Activated naive CD8-positive, alpha-beta T cell treated with anti-CD3 and anti-CD28 coated beads, Interleukin-2, amount 10 ng/mL, durations not matched to agents 7 days and 5 days (primary cell): ENCODE results near the gene SMOC1. TPM values are rescaled to one million over a fixed set of nuclear protein-coding genes. Genes with fewer than 3 reads are reported as not detected.

Experiments used
- ATAC-seq: fragments of 150-1000 bp; cut with Tn5 transposase; one replicate; pipeline ENCODE4 v1.10.0; 2021; ENCODE audit warnings: low read depth, moderate library complexity
- POLR2A ChIA-PET: fragments of 350-600 bp; sonication (Branson Sonifier 250); formaldehyde crosslinking; loops from one replicate; lab custom pipeline; 2021; ENCODE audit warnings: antibody characterized with exemption; lab: Charles Lee
- DNase-seq: peaks from one replicate; pipeline ENCODE4 v3.0.0; 2021
- H3K27ac Mint-ChIP-seq: one replicate; pipeline ENCODE4 v1.8.0; 2022; ENCODE audit warnings: mild to moderate bottlenecking, mixed read lengths
- H3K27me3 Mint-ChIP-seq: one replicate; pipeline ENCODE4 v1.8.0; 2022; ENCODE audit warnings: mild to moderate bottlenecking, moderate library complexity, mixed read lengths
- H3K36me3 Mint-ChIP-seq: one replicate; pipeline ENCODE4 v1.8.0; 2021; ENCODE audit warnings: mild to moderate bottlenecking, mixed read lengths
- H3K4me1 Mint-ChIP-seq: one replicate; pipeline ENCODE4 v1.8.0; 2021; ENCODE audit warnings: mixed read lengths
- H3K4me3 Mint-ChIP-seq: one replicate; pipeline ENCODE4 v1.8.0; 2022; ENCODE audit warnings: mild to moderate bottlenecking, moderate library complexity, mixed read lengths
- H3K9me3 Mint-ChIP-seq: one replicate; pipeline ENCODE4 v1.8.0; 2021; ENCODE audit warnings: mixed read lengths
- total RNA-seq, 2 experiments: library from RNA; stranded (reverse); gene quantifications; one replicate each; pipeline ENCODE4 v1.2.3, GENCODE V29; 2021

Gene SMOC1
- total RNA-seq, 2 experiments from 2014 or later = not detected

DNA sequence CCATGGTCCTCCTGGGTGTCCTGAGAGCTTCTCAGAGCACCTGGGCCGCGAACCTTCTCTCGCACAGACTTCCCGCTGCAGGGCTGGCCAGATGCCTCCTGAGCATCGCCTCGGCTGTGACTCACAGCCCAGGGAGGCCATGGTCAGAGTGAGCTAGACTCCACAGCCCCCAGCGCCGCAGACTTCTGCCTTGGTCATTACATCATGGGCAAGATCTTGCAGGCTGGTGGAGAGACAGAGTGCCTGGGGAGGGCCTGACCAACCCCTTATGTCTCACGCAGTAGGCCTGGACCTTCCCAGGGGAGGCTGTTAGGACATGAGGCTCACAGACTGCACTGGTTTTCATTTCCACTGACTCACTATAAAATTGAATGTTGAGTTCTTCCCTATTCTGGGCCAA is 41.8 kb downstream of the SMOC1 start:
- H3K4me1 Mint-ChIP-seq = no peaks in the 10 kb centered on the region
- ATAC-seq (no peak), DNase-seq (no peak)
- H3K4me3 Mint-ChIP-seq = no peak overlapping the region
- H3K27ac Mint-ChIP-seq = no peak overlapping the region
- peaks cover 26% of the 10 kb centered on the region for H3K27me3 Mint-ChIP-seq
- no peaks in the 10 kb centered on the region for H3K9me3 Mint-ChIP-seq
- POLR2A ChIA-PET = no interaction called here
- no peaks in the 10 kb centered on the region for H3K36me3 Mint-ChIP-seq

DNA sequence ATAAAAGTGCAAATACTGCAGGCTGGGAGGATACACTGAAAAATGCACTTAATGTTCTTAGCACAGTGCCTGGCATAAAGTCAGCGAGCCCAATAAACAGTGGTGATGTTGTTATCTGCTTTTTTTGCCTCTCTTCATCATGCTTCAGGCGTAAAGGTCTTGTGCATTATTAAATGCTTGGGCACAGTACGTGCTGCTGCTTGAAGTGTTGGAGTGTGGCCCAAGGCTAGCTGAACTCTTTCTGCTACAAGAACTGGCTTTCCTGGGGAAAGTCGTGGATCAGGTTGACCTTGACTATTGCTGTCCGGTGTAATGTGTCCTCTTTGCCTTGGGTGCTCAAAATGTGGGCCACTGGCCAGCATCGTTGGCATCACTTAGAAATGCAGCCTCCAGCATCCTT is 43.0 kb downstream of the SMOC1 start:
- POLR2A ChIA-PET = no interaction called here
- H3K27me3 Mint-ChIP-seq = peaks cover 29% of the 10 kb centered on the region
- no peak for ATAC-seq
- no peaks in the 10 kb centered on the region for H3K9me3 Mint-ChIP-seq
- H3K36me3 Mint-ChIP-seq = no peaks in the 10 kb centered on the region
- H3K4me3 Mint-ChIP-seq = no peak overlapping the region
- no peaks in the 10 kb centered on the region for H3K4me1 Mint-ChIP-seq
- H3K27ac Mint-ChIP-seq = no peak overlapping the region
- DNase-seq = no peak

GRCh38 chr14:69924201-69924600 is 45.0 kb downstream of the SMOC1 start:
- H3K4me1 Mint-ChIP-seq = no peaks in the 10 kb centered on the region
- peaks cover 23% of the 10 kb centered on the region for H3K27me3 Mint-ChIP-seq
- H3K4me3 Mint-ChIP-seq = no peak overlapping the region
- ATAC-seq (no peak), DNase-seq (no peak)
- no peak overlapping the region for H3K27ac Mint-ChIP-seq
- no peaks in the 10 kb centered on the region for H3K36me3 Mint-ChIP-seq
- POLR2A ChIA-PET = no interaction called here
- H3K9me3 Mint-ChIP-seq = no peaks in the 10 kb centered on the region

GRCh38 chr14:69928111-69928523 is 48.9 kb downstream of the SMOC1 start:
- Mint-ChIP-seq H3K27ac (no peak overlapping the region), H3K27me3 (peaks cover 15% of the 10 kb centered on the region), H3K4me3 (no peak overlapping the region), H3K9me3 (no peaks in the 10 kb centered on the region), H3K4me1 (no peaks in the 10 kb centered on the region), H3K36me3 (no peaks in the 10 kb centered on the region)
- POLR2A ChIA-PET = no interaction called here
- DNase-seq (no peak), ATAC-seq (no peak)

DNA sequence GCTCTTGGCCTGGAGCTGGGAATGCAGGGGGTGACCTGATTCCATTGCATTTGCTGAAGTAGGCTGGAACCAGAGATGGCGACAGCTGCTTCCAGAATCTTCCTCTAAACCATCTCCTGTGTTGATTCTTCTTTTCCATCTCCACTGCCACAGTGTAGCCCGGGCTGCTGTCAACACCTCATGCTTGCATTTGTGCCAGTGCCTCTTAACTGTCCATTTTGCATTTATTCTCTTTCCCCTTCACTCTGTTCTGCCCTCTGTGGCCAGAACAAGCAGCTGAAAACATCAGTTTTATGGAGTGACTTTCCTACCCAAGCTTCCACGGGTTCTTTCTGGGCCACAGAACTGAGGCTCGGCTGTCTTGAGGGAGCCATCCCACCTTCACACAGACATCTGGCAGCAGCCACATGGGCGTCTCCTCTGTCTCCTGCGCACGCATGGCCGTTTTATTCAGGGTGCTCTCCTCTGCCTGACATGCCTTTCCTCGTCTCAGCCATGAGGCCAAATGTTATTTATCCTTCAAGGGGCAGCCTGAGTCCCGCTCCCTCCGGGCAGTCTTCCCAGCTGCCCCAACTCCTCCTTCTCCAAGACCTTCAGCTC is 51.7 kb downstream of the SMOC1 start:
- H3K4me1 Mint-ChIP-seq = no peaks in the 10 kb centered on the region
- H3K27ac Mint-ChIP-seq = no peak overlapping the region
- H3K9me3 Mint-ChIP-seq = no peaks in the 10 kb centered on the region
- POLR2A ChIA-PET = no interaction called here
- no peak for DNase-seq
- H3K27me3 Mint-ChIP-seq = peaks cover 20% of the 10 kb centered on the region
- ATAC-seq = no peak
- no peak overlapping the region for H3K4me3 Mint-ChIP-seq
- H3K36me3 Mint-ChIP-seq = no peaks in the 10 kb centered on the region

GRCh38 chr14:69931960-69932359 is 52.7 kb downstream of the SMOC1 start:
- H3K27me3 Mint-ChIP-seq = peaks cover 19% of the 10 kb centered on the region
- H3K9me3 Mint-ChIP-seq = no peaks in the 10 kb centered on the region

GRCh38 chr14:69932391-69932790 is 53.2 kb downstream of the SMOC1 start:
- Mint-ChIP-seq H3K9me3 (no peaks in the 10 kb centered on the region), H3K36me3 (no peaks in the 10 kb centered on the region), H3K27ac (no peak overlapping the region), H3K27me3 (peaks cover 21% of the 10 kb centered on the region), H3K4me1 (no peaks in the 10 kb centered on the region), H3K4me3 (no peak overlapping the region)
- no peak for DNase-seq
- no peak for ATAC-seq
- POLR2A ChIA-PET = interaction anchor here (0.5 kb wide), 1 partner anchor 24 kb away, joined by 3 read pairs; no protein-coding TSS in a partner anchor

More at GRCh38 chr14:69931960-69932359, 52.7 kb downstream of the SMOC1 start:
- ATAC-seq (no peak), DNase-seq (no peak)
- Mint-ChIP-seq H3K27ac (no peak overlapping the region), H3K4me1 (no peaks in the 10 kb centered on the region), H3K36me3 (no peaks in the 10 kb centered on the region), H3K4me3 (no peak overlapping the region)
- POLR2A ChIA-PET = interaction anchor here (0.5 kb wide), 1 partner anchor 25 kb away, joined by 3 read pairs; no protein-coding TSS in a partner anchor

DNA sequence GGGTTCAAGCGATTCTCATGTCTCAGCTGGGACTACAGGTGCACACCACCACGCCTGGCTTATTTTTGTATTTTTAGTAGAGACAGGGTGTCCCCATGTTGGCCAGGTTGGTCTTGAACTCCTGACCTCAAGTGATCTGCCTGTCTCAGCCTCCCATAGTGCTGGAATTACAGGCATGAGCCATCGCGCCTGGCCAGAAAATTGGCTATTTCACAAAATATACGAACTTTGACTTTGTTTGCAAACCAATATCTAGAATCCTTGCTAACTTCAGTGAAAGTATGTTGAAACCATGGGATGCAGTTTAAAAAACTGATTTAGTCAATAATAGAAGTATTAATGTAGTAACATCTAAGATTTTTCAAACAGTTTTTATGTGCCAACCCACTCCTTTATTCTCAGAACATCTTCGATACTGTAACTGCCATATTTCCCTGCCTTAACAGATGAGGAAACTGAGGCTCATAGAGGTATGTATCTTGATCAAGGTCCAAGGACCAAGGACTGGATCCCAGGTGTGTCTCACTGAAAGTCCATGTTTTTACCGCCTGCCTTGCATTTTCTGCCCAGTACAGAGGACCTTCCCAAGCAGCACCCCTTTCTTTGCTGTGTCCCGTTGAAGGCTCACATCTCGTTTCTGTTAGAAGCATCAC is 54.5 kb downstream of the SMOC1 start:
- H3K4me3 Mint-ChIP-seq = no peak overlapping the region
- no peak for DNase-seq
- no peak for ATAC-seq
- H3K27ac Mint-ChIP-seq = no peak overlapping the region
- H3K4me1 Mint-ChIP-seq = no peaks in the 10 kb centered on the region
- no peaks in the 10 kb centered on the region for H3K9me3 Mint-ChIP-seq
- POLR2A ChIA-PET = no interaction called here
- H3K36me3 Mint-ChIP-seq = no peaks in the 10 kb centered on the region
- peaks cover 30% of the 10 kb centered on the region for H3K27me3 Mint-ChIP-seq

DNA sequence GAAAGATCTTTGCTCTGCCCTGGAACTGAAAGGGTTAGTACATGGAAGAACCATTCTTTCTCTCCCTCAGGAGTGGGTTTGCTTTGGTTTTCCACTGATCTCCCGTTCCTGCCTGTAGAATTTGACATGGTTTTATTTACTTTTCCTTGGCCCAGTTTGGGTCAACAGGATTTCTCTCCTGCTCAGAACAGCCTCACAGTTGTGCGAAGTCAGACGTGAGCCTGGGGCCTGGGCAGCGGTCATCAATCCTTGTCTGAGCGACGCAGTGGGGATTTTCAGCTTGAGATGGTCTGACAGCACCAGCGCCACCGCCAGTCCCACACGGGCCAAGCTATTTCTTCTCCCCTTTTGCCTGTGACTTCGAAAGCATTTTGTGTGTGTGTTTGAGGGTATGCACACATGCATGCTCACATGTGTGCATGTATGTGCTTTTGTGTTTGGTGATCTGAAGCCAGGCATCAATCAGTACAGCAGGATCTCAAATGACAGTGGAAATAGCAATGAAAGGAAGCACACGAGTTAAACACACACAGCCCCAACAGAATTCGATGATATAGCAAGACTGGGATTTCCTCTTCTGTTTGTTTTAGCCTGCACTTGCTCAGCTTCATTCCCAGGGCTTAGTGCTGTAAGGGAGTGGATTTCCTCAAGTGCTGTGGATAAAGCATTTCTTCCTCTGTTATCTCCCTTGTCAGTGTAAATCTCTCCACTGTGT is 58.3 kb downstream of the SMOC1 start:
- no peak overlapping the region for H3K27ac Mint-ChIP-seq
- POLR2A ChIA-PET = no interaction called here
- H3K4me3 Mint-ChIP-seq = no peak overlapping the region
- ATAC-seq (no peak), DNase-seq (no peak)
- H3K9me3 Mint-ChIP-seq = no peaks in the 10 kb centered on the region
- peaks cover 40% of the 10 kb centered on the region for H3K27me3 Mint-ChIP-seq
- no peaks in the 10 kb centered on the region for H3K4me1 Mint-ChIP-seq
- H3K36me3 Mint-ChIP-seq = no peaks in the 10 kb centered on the region

- H3K36me3 Mint-ChIP-seq = no peaks in the 10 kb centered on the region
These were observed 59.5 kb downstream of the SMOC1 start for GRCh38 chr14:69938751-69939150.

GRCh38 chr14:69941768-69942742 is 62.8 kb downstream of the SMOC1 start:
- H3K4me1 Mint-ChIP-seq = no peaks in the 10 kb centered on the region

More at GRCh38 chr14:69938751-69939150, 59.5 kb downstream of the SMOC1 start:
- DNase-seq (no peak), ATAC-seq (no peak)
- H3K9me3 Mint-ChIP-seq = peaks cover 1% of the 10 kb centered on the region
- no peak overlapping the region for H3K4me3 Mint-ChIP-seq
- peaks cover 40% of the 10 kb centered on the region for H3K27me3 Mint-ChIP-seq
- POLR2A ChIA-PET = no interaction called here
- H3K4me1 Mint-ChIP-seq = no peaks in the 10 kb centered on the region
- no peak overlapping the region for H3K27ac Mint-ChIP-seq

GRCh38 chr14:69943084-69943780 is 64.0 kb downstream of the SMOC1 start:
- POLR2A ChIA-PET = no interaction called here
- H3K4me1 Mint-ChIP-seq = no peaks in the 10 kb centered on the region
- H3K36me3 Mint-ChIP-seq = no peaks in the 10 kb centered on the region
- no peak for ATAC-seq
- H3K27ac Mint-ChIP-seq = no peak overlapping the region
- no peak for DNase-seq
- no peak overlapping the region for H3K4me3 Mint-ChIP-seq
- peaks cover 17% of the 10 kb centered on the region for H3K9me3 Mint-ChIP-seq
- H3K27me3 Mint-ChIP-seq = peaks cover 19% of the 10 kb centered on the region

More at GRCh38 chr14:69941768-69942742, 62.8 kb downstream of the SMOC1 start:
- DNase-seq (no peak), ATAC-seq (no peak)
- Mint-ChIP-seq H3K27me3 (peaks cover 25% of the 10 kb centered on the region), H3K27ac (no peak overlapping the region), H3K4me3 (no peak overlapping the region), H3K36me3 (no peaks in the 10 kb centered on the region), H3K9me3 (peaks cover 16% of the 10 kb centered on the region)
- POLR2A ChIA-PET = no interaction called here
